ENCODE measurements around the gene MT1B.

The MT1B gene

DNA sequence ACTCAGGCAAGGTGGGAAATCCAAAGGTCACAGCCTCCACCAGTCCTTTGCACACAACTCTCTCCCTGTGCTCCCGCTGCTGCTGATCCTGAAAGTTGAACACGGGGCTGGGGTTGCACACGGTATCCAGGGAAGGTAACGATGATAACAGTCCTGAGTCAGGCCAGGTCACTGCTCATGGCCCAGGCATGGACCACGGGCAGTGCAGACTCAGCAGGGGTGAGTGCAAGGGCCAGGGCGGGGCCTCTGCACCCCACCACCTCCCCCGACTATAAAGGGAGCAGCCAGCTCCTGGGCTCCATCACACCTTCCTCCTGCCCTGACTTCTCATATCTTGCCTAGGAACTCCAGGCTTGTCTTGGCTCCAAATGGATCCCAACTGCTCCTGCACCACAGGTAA is at the start of gene MT1B:
TSS of gene MT1B (plus strand) at position 301 of the 400 bp plus-strand sequence. CDS start at position 369, 68 bp downstream.
- DNase-seq (ENCODE audit: low read depth in 2 of 2): no peak

DNA sequence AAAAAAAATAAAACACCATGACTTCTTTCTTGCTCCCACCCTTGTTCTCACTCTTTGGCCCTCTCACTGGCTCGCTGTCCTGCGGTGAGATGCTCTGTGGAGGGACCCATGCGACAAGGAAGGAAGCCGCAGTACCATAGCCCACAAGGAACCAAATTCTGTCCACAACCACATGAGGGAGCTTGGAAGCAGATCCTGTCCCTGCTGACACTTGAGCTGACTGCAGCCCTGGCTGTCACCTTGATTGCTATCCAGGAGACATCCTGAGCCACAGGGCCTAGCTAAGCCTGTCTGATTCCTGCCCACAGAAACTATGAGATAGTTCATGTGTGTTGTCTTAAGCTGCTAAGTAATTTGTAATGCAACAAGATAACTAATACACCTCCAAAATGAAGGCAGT is 48.1 kb upstream of the MT1B start:
- no peak for DNase-seq (ENCODE audit: low read depth in 2 of 2)

DNA sequence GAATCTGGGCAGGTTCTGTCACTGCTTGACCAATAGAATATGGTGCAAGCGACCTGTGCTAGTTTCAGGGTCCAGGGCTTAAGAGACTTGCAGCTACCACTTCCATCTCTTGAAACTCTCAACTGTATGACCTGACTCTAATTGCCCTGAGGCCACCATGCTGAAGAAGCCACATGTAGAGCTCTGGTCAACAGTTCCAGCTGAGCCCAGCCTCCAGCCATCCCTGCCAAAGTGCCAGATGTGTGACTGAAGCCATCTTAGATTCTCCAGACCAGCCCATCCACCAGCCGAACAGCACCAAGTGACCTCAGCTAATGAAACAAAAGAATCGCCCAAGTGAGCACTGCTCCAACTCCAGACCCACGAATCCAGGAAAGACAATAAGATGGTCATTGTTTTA is 46.7 kb upstream of the MT1B start:
- DNase-seq (ENCODE audit: low read depth in 2 of 2): no peak

- DNase-seq (ENCODE audit: low read depth in 2 of 2): no peak
Measured at GRCh38 chr16:56605475-56605874, 46.2 kb upstream of the MT1B start.

DNA sequence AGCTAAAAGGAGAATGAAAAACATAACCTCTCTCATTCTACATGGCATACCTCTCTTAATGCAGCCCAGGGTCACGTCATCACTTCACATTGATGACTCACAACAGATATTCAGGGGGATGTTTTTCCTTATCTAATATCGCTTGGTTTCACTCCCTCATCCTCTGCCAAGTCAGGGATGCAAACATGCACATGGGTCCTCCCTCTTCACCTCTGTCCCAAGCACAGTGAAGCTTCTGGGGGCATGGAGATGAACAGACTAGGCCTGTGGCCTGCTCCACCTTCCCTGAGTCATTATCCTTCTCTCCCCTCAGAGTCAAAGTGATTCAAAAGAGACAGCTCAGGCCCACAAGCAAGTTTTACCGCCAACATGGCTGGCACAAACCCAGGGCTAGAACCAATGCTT is 45.6 kb upstream of the MT1B start:
- no peak for DNase-seq (ENCODE audit: low read depth in 2 of 2)

- no peak for DNase-seq (ENCODE audit: low read depth in 2 of 2)
Measured at GRCh38 chr16:56606476-56607108, 45.1 kb upstream of the MT1B start.

GRCh38 chr16:56607109-56607618 is 44.5 kb upstream of the MT1B start:
- peak; percentile 94 to 95 for DNase-seq (ENCODE audit: low read depth in 2 of 2)

DNA sequence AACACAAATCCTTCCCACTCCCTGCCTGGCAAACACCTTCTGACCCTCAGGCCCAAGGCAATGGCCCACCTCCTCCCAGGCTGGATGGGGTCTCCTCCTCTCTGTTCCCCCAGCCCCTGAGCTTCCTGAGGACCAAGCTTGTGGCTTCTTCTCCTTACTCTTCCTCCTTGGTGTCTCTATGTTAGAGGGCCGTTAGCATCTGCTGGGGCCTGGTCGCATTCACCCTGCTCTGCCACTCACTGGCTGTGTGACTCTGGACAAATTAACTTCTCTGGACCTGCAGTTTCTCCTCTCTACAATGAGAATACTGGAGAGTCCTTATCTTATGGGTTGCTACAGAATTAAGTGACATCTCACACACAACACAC is 44.0 kb upstream of the MT1B start:
- DNase-seq (ENCODE audit: low read depth in 2 of 2): no peak

GRCh38 chr16:56608043-56608875 is 43.4 kb upstream of the MT1B start, which contains the start of gene MT2A:
MT2A (plus strand) TSS chr16:56608584; CDS start chr16:56608656, 72 bp downstream.
- DNase-seq (ENCODE audit: low read depth in 2 of 2): peak; percentile 88

DNA sequence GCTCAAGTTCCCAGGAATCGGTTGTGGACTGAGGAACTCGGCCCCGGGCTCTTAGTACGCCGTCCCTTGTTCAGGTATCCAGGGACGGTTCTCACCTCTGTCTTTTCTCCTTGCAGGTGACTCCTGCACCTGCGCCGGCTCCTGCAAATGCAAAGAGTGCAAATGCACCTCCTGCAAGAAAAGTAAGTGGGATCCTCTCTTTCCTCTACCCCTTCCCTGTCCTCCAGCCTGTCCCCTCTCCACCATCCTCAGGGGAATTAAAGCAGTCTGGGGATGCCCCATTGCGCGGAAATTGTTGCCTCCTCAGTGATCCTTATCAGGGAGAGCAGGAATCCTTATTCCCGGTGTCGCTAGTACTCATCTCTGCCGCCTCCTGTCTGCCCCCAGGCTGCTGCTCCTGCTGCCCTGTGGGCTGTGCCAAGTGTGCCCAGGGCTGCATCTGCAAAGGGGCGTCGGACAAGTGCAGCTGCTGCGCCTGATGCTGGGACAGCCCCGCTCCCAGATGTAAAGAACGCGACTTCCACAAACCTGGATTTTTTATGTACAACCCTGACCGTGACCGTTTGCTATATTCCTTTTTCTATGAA is 42.7 kb upstream of the MT1B start:
- DNase-seq (ENCODE audit: low read depth in 2 of 2): no peak

- DNase-seq (ENCODE audit: low read depth in 2 of 2): peak in 1 of 2 experiments; percentile 61
Measured at GRCh38 chr16:56609463-56609921, 42.2 kb upstream of the MT1B start.

DNA sequence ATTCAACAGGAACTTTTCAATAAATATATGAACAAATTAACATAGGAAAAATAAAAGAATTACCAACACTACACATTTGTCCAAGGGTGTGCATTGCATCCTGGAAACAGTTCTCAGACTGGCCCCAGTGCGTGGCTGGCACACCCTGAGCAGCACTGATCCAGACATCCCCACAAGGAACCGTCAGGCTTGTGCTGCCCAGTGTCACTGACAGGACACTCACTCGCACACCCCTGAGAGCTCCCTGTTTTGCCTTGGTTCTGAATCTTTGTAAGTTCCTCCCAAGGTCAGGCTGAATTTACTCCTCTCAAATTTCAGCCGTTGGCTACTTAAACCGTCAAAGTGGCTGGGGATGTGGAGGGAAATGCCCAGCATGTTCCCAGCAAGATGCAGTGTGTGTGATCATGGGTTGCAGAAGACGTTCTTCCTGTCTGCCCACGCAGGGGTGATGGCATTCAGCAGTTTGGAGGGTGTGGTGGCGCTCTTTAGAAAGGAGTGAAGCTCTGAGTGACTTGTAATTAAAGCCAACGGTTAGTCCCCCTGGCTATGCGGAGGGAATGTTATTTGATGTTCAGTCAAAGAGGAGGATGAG is 41.6 kb upstream of the MT1B start:
- DNase-seq (ENCODE audit: low read depth in 2 of 2): no peak

GRCh38 chr16:56610609-56611111 is 41.0 kb upstream of the MT1B start:
- no peak for DNase-seq (ENCODE audit: low read depth in 2 of 2)

- no peak for DNase-seq (ENCODE audit: low read depth in 2 of 2)
Measured at GRCh38 chr16:56611281-56611833, 40.3 kb upstream of the MT1B start.

DNA sequence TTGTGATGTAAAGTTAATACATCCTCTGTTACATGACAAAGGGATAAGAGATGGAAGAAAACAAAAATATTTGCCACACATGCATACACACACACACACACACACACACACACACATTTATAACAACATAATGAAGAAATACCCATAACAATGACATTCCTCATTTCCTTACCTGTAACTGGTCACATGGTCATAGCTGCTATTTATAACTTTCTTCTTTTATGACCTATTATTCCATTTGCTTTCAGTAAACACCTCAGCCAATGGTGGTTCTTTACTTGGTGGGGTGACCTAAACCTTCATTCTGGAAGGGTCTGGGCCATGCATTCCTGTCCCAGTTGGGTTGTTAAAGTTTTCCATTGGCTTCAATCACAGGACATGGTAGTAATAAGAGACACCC is 38.0 kb upstream of the MT1B start:
- no peak for DNase-seq (ENCODE audit: low read depth in 2 of 2)

DNA sequence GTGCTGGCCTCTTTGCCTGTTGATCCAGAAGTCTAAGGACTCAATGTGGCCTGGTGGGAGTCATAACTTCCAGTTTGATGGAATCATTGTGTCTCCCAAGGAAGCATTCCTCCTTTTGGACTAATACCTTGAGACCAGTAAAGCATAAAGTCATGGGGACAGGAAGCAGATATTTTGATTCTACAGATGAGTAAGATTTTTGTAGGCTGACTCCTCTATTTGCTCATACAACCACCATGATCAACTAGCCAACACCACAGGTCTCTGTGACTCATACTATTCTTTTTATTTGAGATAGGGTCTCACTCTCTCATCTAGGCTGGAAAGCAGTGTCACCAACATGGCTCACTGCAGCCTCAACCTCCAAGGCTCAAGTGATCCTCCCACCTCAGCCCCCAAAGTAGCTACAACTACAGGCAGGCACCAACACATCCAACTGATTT is 37.1 kb upstream of the MT1B start:
- DNase-seq (ENCODE audit: low read depth in 2 of 2): no peak

GRCh38 chr16:56615353-56615752 is 36.3 kb upstream of the MT1B start:
- DNase-seq (ENCODE audit: low read depth in 2 of 2): no peak

DNA sequence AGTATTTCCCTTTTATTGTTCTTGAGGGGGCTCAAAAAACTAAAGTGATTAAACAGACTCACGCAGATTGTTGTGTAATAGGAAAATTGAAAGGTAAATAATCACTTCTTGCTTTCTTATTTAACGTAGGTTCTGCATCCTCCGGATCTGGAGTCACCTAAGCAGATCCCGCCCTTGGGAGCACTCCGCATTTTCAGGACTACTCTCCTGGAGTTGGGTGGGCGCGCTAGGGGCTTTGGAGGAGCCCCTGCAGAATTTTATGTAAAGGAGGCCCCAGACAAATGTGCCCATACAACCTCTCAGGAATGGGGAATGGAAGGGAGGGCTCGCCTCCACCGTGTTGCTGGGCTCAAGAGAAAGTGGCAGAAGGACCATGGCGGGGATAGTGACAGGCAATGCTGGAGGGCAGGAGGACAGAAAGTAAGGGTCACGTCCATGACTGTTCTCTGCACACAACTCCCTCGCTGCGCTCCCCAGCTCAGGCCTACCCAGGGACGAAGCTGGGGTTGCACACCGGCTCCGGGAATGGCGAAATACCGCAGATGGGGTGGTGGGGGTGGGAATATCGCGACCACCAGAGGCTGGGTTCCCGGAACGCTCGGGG is 35.0 kb upstream of the MT1B start:
- DNase-seq (ENCODE audit: low read depth in 2 of 2): no peak

GRCh38 chr16:56617212-56618085 is 34.2 kb upstream of the MT1B start:
- DNase-seq (ENCODE audit: low read depth in 2 of 2): no peak

DNA sequence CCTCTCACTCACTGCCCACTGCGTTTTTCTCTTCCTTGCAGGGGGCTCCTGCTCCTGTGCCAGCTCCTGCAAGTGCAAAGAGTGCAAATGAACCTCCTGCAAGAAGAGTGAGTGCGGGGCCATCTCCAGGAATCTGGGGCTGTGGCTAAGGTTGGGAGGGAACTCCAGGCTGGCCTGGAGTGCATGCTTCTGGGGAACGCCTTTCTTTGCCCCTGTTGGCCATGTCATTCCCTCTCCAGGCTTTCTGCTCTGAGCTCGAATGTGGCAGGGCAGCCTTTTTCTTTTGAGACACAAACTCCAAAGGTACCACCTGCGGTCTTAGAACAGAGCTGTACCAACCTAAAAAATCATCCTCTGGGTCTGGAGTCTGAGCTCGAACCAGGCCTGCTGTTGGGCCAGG is 33.5 kb upstream of the MT1B start:
- DNase-seq (ENCODE audit: low read depth in 2 of 2): no peak
